ENCODE data around the gene CINP. TPM values are rescaled to one million over a fixed set of nuclear protein-coding genes. Genes with fewer than 3 reads are reported as not detected.
A peak's percentile ranks its signal among the peaks of the same experiment; 100 is the strongest.

Gene CINP
- total and polyA plus RNA-seq, 2 of the 13 experiments (the other 11 are each of a cell fraction or from before 2014, with no cell fraction given) = 32.8 to 42.8 TPM

GRCh38 chr14:102362545-102363181 lies at the start of gene CINP, which contains the start of gene TECPR2 (continued):
- TF ChIP-seq FOXP1 (IDR thresholded peaks at IDR 0.05) (no peak), FOXP1 (CRISPR knock-in tag; IDR thresholded peaks at IDR 0.05) (no peak), GLI4 (CRISPR knock-in tag; IDR thresholded peaks at IDR 0.05; ENCODE audit: borderline replicate concordance) (no peak), MNT (IDR thresholded peaks at IDR 0.05) (no peak), MYC (CRISPR knock-in tag; IDR thresholded peaks at IDR 0.05; ENCODE audit: borderline replicate concordance) (no peak), TCF7 (IDR thresholded peaks at IDR 0.05; ENCODE audit: low read depth) (no peak), TBP (CRISPR knock-in tag; IDR thresholded peaks at IDR 0.05) (no peak), ZNF780A (CRISPR knock-in tag; IDR thresholded peaks at IDR 0.05) (no peak), ZNF232 (CRISPR knock-in tag; IDR thresholded peaks at IDR 0.05; ENCODE audit: borderline replicate concordance) (no peak), CHD4 (IDR thresholded peaks at IDR 0.05; ENCODE audit: borderline replicate concordance, low read length) (no peak), GATAD1 (CRISPR knock-in tag; IDR thresholded peaks at IDR 0.05) (peak; percentile 88), ZNF367 (CRISPR knock-in tag; IDR thresholded peaks at IDR 0.05; ENCODE audit: borderline replicate concordance) (no peak), ZNF724P (CRISPR knock-in tag; IDR thresholded peaks at IDR 0.05; ENCODE audit: borderline replicate concordance) (no peak), PAF1 (CRISPR knock-in tag; IDR thresholded peaks at IDR 0.05) (no peak), FOSL1 (CRISPR knock-in tag; IDR thresholded peaks at IDR 0.05; ENCODE audit: borderline replicate concordance) (no peak), ARID5B (CRISPR knock-in tag; IDR thresholded peaks at IDR 0.05) (no peak; the same call in 1 of the 2 replicates), ZNF547 (CRISPR knock-in tag; IDR thresholded peaks at IDR 0.05) (no peak; the same call in 1 of the 2 replicates), ZFAT (CRISPR knock-in tag; conservative IDR thresholded peaks at IDR 0.05) (no peak; the same call in 1 of the 2 replicates), RORA (CRISPR knock-in tag; IDR thresholded peaks at IDR 0.05) (no peak), ZNF275 (CRISPR knock-in tag; IDR thresholded peaks at IDR 0.05; ENCODE audit: borderline replicate concordance) (no peak), ZNF207 (IDR thresholded peaks at IDR 0.05; ENCODE audit: borderline replicate concordance) (no peak), RFXANK (CRISPR knock-in tag; IDR thresholded peaks at IDR 0.05) (no peak), NR0B2 (CRISPR knock-in tag; IDR thresholded peaks at IDR 0.05) (no peak)
